HG03432 (cell line): Measurements from ENCODE around the gene RNH1.

Source experiments
- ATAC-seq: cut with Tn5 transposase; IDR thresholded peaks from one replicate; pipeline ENCODE4 v1.9.1; 2021; ENCODE audit warnings: mild to moderate bottlenecking, moderate library complexity; ENCODE audit not compliant: unreplicated experiment

RNH1 gene

GRCh38 chr11:537622-538430, 30.8 kb upstream of the RNH1 start:
- no peak for ATAC-seq

- peak; percentile 47 for ATAC-seq
Measured at GRCh38 chr11:536841-537621, 30.0 kb upstream of the RNH1 start, which contains the start of gene LRRC56. LRRC56 (plus strand) TSS chr11:537527; CDS start chr11:540685, 3,158 bp downstream.

- ATAC-seq, result peak; percentile 72
Measured at GRCh38 chr11:535519-536454, 28.7 kb upstream of the RNH1 start, which contains the start of gene HRAS. HRAS (minus strand) TSS chr11:535576.

GRCh38 chr11:535210-535518, 28.1 kb upstream of the RNH1 start:
- peak; percentile 9 for ATAC-seq

GRCh38 chr11:534396-535209, 27.6 kb upstream of the RNH1 start:
- ATAC-seq, result peak; percentile 0

- no peak for ATAC-seq
Measured at GRCh38 chr11:533586-534395, 26.7 kb upstream of the RNH1 start.

GRCh38 chr11:532986-533585, 26.0 kb upstream of the RNH1 start:
- no peak for ATAC-seq

GRCh38 chr11:532527-532985, 25.5 kb upstream of the RNH1 start:
- no peak for ATAC-seq

GRCh38 chr11:531919-532526, 25.0 kb upstream of the RNH1 start:
- ATAC-seq, result no peak

- no peak for ATAC-seq
Measured at GRCh38 chr11:530960-531831, 24.2 kb upstream of the RNH1 start.

GRCh38 chr11:529728-530411, 22.8 kb upstream of the RNH1 start:
- ATAC-seq, result no peak

GRCh38 chr11:528815-529727, 22.0 kb upstream of the RNH1 start:
- ATAC-seq, result no peak

- no peak for ATAC-seq
Measured at GRCh38 chr11:528166-528814, 21.2 kb upstream of the RNH1 start.

- ATAC-seq, result no peak
Measured at GRCh38 chr11:526192-526591, 19.1 kb upstream of the RNH1 start.

GRCh38 chr11:521177-521688, 14.2 kb upstream of the RNH1 start:
- ATAC-seq, result no peak
